ENCODE measurements around the gene ZNF727.
"Not testable (repeated sequence)": the region's sequence is repeated elsewhere in the genome, so short reads cannot be mapped to it uniquely, and the experiment has no call there.

Gene ZNF727

GRCh38 chr7:64045301-64046040 is at the start of gene ZNF727:
Gene ZNF727 (plus strand): TSS chr7:64045434. CDS start chr7:64045622, 188 bp downstream.
- no peaks in the 10 kb centered on the region for H4K20me1 ChIP-seq (ENCODE audit: insufficient read depth, low read length)
- H3K4me3 ChIP-seq (ENCODE audit: low read length): peak within 1 kb of the TSS; percentile 25; the same call in 1 of the 2 replicates
- no peaks in the 10 kb centered on the region for H3K79me2 ChIP-seq (ENCODE audit: low read length)
- H3K4me2 ChIP-seq (ENCODE audit: low read depth, low read length): no peak within 1 kb of the TSS
- no peaks in the 10 kb centered on the region for H3K27me3 ChIP-seq (replicated peaks; ENCODE audit: insufficient read depth, low read length)
- H3K4me1 ChIP-seq (ENCODE audit: low read length): no peaks in the 10 kb centered on the region
- no peaks in the 10 kb centered on the region for H3K9me2 ChIP-seq (replicated peaks; ENCODE audit: insufficient read depth, low read length)
- DNase-seq: peak; percentile 17
- H3K9ac ChIP-seq (ENCODE audit: low read length): peak within 1 kb of the TSS; percentile 4; the same call in 1 of the 2 replicates
- no peak within 1 kb of the TSS for H3K27ac ChIP-seq (ENCODE audit: low read length)
- H2AFZ ChIP-seq (ENCODE audit: low read length): no peak within 1 kb of the TSS
- H3F3A ChIP-seq (ENCODE audit: insufficient read depth, low read length): no peaks in the 10 kb centered on the region
- no peaks in the 10 kb centered on the region for H3K9me3 ChIP-seq (replicated peaks; ENCODE audit: insufficient read depth, low read length)
- TF ChIP-seq CTCF (IDR thresholded peaks at IDR 0.05; ENCODE audit: low read length) (no peak), EZH2 (optimal IDR thresholded peaks at IDR 0.05; ENCODE audit: low read depth, low read length) (no peak), EZH2phosphoT487 (IDR thresholded peaks at IDR 0.05; ENCODE audit: low read length) (no peak)
- no peaks in the 10 kb centered on the region for H3K36me3 ChIP-seq (replicated peaks; ENCODE audit: insufficient read depth, low read length)

GRCh38 chr7:63998549-63998948 is 46.7 kb upstream of the ZNF727 start, which contains the start of gene ZNF722:
Gene ZNF722 (plus strand): TSS chr7:63998849. CDS start chr7:63998962, 113 bp downstream.
- Histone ChIP-seq H3K4me1 (ENCODE audit: low read length) (no peaks in the 10 kb centered on the region), H3K27me3 (replicated peaks; ENCODE audit: insufficient read depth, low read length) (no peaks in the 10 kb centered on the region), H3K9ac (ENCODE audit: low read length) (no peak within 1 kb of the TSS), H3K27ac (ENCODE audit: low read length) (no peak within 1 kb of the TSS), H3K4me2 (ENCODE audit: low read depth, low read length) (no peak within 1 kb of the TSS), H3F3A (ENCODE audit: insufficient read depth, low read length) (no peaks in the 10 kb centered on the region), H3K4me3 (ENCODE audit: low read length) (no peak within 1 kb of the TSS), H3K79me2 (ENCODE audit: low read length) (no peaks in the 10 kb centered on the region), H3K36me3 (replicated peaks; ENCODE audit: insufficient read depth, low read length) (no peaks in the 10 kb centered on the region), H2AFZ (ENCODE audit: low read length) (no peak within 1 kb of the TSS), H4K20me1 (ENCODE audit: insufficient read depth, low read length) (no peaks in the 10 kb centered on the region), H3K9me3 (replicated peaks; ENCODE audit: insufficient read depth, low read length) (no peaks in the 10 kb centered on the region; the same call in 1 of the 2 replicates), H3K9me2 (replicated peaks; ENCODE audit: insufficient read depth, low read length) (no peaks in the 10 kb centered on the region)
- no peak for DNase-seq
- TF ChIP-seq EZH2phosphoT487 (IDR thresholded peaks at IDR 0.05; ENCODE audit: low read length) (no peak), EZH2 (optimal IDR thresholded peaks at IDR 0.05; ENCODE audit: low read depth, low read length) (no peak)

GRCh38 chr7:64015496-64015895 is 29.7 kb upstream of the ZNF727 start:
- not testable (repeated sequence) for H3K4me2 ChIP-seq (ENCODE audit: low read depth, low read length); H3K9me3 ChIP-seq (replicated peaks; ENCODE audit: insufficient read depth, low read length); H3F3A ChIP-seq (ENCODE audit: insufficient read depth, low read length); H3K79me2 ChIP-seq (ENCODE audit: low read length); H3K9ac ChIP-seq (ENCODE audit: low read length); H3K27ac ChIP-seq (ENCODE audit: low read length); H3K9me2 ChIP-seq (replicated peaks; ENCODE audit: insufficient read depth, low read length); H2AFZ ChIP-seq (ENCODE audit: low read length); H3K27me3 ChIP-seq (replicated peaks; ENCODE audit: insufficient read depth, low read length); H3K36me3 ChIP-seq (replicated peaks; ENCODE audit: insufficient read depth, low read length); DNase-seq; H3K4me1 ChIP-seq (ENCODE audit: low read length); H3K4me3 ChIP-seq (ENCODE audit: low read length); H4K20me1 ChIP-seq (ENCODE audit: insufficient read depth, low read length)

GRCh38 chr7:64035388-64035787 is 9.8 kb upstream of the ZNF727 start:
- no peak overlapping the region for H3K27ac ChIP-seq (ENCODE audit: low read length)
- no peaks in the 10 kb centered on the region for H4K20me1 ChIP-seq (ENCODE audit: insufficient read depth, low read length)
- H3F3A ChIP-seq (ENCODE audit: insufficient read depth, low read length): no peaks in the 10 kb centered on the region
- no peak for TF ChIP-seq CTCF (IDR thresholded peaks at IDR 0.05; ENCODE audit: low read length)
- TF ChIP-seq EZH2 (optimal IDR thresholded peaks at IDR 0.05; ENCODE audit: low read depth, low read length): no peak
- no peak for TF ChIP-seq EZH2phosphoT487 (IDR thresholded peaks at IDR 0.05; ENCODE audit: low read length)
- H3K9me2 ChIP-seq (replicated peaks; ENCODE audit: insufficient read depth, low read length): no peaks in the 10 kb centered on the region
- H3K27me3 ChIP-seq (replicated peaks; ENCODE audit: insufficient read depth, low read length): no peaks in the 10 kb centered on the region
- H3K9ac ChIP-seq (ENCODE audit: low read length): no peak overlapping the region
- DNase-seq: no peak
- H3K4me3 ChIP-seq (ENCODE audit: low read length): no peak overlapping the region
- no peaks in the 10 kb centered on the region for H3K4me1 ChIP-seq (ENCODE audit: low read length)
- no peak overlapping the region for H3K4me2 ChIP-seq (ENCODE audit: low read depth, low read length)
- H3K79me2 ChIP-seq (ENCODE audit: low read length): no peaks in the 10 kb centered on the region
- H3K36me3 ChIP-seq (replicated peaks; ENCODE audit: insufficient read depth, low read length): no peaks in the 10 kb centered on the region
- no peak overlapping the region for H2AFZ ChIP-seq (ENCODE audit: low read length)
- no peaks in the 10 kb centered on the region for H3K9me3 ChIP-seq (replicated peaks; ENCODE audit: insufficient read depth, low read length)

All from MM.1S (cell line).